Measurements from ENCODE around the gene CTRB2.

The CTRB2 gene

DNA sequence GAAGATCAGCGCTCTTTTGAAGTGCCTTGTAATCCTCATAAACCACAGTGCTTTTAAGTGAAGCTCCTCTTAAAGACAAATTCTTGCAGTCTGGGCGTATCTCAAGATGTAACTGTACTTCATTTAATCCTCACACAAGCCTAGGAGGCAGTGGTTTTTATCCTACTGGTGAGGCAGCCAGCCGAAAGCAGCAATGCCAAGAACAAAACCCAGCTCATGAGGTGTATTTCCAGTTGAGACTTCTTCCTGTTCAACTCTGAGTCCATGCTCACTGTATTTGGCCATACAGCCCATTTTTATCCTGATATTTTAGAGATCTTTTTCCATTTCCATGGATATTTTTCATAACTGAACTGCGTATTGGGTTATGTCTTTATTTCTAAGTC, 13.7 kb downstream of the CTRB2 start:
- H3K27ac ChIP-seq (ENCODE audit: low read length): no peak overlapping the region
- H3K4me1 ChIP-seq (ENCODE audit: control insufficient read depth, insufficient read depth, low read length): no peaks in the 10 kb centered on the region; the same call in 1 of the 2 replicates
- no peaks in the 10 kb centered on the region for H3K36me3 ChIP-seq (ENCODE audit: control insufficient read depth, insufficient read depth, low read length)
- no peaks in the 10 kb centered on the region for H3K9me3 ChIP-seq (ENCODE audit: control insufficient read depth, insufficient read depth, low read length)
- DNase-seq (ENCODE audit: low read depth, low spot score): no peak
- H3K4me3 ChIP-seq (ENCODE audit: low read length): no peak overlapping the region
- no CpG with 5 or more reads among the region's 4 CpGs for WGBS (ENCODE audit: insufficient coverage, insufficient read length)
- no peaks in the 10 kb centered on the region for H3K27me3 ChIP-seq (ENCODE audit: control insufficient read depth, insufficient read depth, low read length)

DNA sequence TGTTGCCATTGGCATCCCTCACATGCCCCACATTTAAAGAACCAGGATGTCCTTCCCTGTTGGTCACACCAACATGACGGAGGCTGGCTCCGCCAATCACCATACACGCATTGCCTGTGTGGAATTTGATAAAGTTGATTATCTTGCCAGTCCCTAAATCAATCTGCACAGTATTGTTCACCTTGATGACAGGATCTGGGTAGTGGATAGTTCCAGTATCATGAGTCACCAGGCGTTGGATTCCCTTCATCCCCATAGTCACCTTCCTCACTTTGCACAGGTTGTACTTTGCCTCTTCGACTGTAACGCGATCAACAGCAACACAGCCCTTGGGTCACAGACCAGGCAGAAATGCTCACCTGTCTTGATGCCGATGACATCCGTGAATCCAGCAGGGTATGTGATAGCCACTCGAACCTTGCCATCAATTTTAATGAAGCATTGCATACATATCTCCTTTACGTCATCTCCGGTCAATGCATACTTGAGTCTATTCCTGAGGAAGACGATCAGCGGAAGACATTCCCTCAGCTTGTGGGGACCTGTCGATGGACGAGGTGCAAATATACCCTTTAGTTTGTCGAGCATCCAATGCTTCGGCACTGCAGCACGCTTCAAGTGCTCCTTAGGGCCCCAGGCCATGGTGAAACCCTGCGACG, 14.2 kb downstream of the CTRB2 start:
- no peak for DNase-seq (ENCODE audit: low read depth, low spot score)
- Histone ChIP-seq H3K27ac (ENCODE audit: low read length) (no peak overlapping the region), H3K4me1 (ENCODE audit: control insufficient read depth, insufficient read depth, low read length) (no peaks in the 10 kb centered on the region), H3K9me3 (ENCODE audit: control insufficient read depth, insufficient read depth, low read length) (no peaks in the 10 kb centered on the region), H3K36me3 (ENCODE audit: control insufficient read depth, insufficient read depth, low read length) (no peaks in the 10 kb centered on the region), H3K4me3 (ENCODE audit: low read length) (no peak overlapping the region), H3K27me3 (ENCODE audit: control insufficient read depth, insufficient read depth, low read length) (no peaks in the 10 kb centered on the region)
- no CpG with 5 or more reads among the region's 21 CpGs for WGBS (ENCODE audit: insufficient coverage, insufficient read length)

DNA sequence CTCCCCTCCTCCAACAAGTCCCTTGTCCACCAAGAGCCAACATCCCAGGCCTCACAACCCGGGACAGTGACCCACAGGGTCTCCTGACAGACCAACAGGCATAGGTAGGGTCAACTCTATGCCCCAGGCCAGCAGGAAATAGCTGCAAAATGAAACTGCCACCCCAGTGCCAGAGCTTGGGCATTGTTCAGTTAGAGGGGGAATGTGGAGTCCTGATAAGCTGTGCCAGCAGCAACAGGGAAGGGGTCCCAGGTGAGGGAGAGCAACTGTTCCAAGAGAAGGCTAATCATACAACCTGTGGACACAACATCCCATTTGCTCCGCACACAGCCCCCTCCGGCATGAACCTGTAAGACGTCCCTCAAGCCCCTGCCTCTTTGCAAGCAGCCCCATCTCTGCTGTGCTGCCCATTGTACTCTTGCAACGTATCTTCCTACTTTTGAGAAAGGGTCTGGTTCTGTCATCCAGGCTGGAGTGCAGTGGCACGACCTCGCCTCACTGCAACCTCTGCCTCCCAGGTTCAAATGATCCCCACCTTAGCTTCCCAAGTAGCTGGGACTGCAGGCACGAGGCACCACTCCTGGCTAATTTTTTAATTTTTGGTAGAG, 17.2 kb downstream of the CTRB2 start:
- no CpG with 5 or more reads among the region's 8 CpGs for WGBS (ENCODE audit: insufficient coverage, insufficient read length)
- Histone ChIP-seq H3K4me3 (ENCODE audit: low read length) (no peak overlapping the region), H3K9me3 (ENCODE audit: control insufficient read depth, insufficient read depth, low read length) (no peaks in the 10 kb centered on the region), H3K27ac (ENCODE audit: low read length) (no peak overlapping the region), H3K4me1 (ENCODE audit: control insufficient read depth, insufficient read depth, low read length) (no peaks in the 10 kb centered on the region), H3K27me3 (ENCODE audit: control insufficient read depth, insufficient read depth, low read length) (no peaks in the 10 kb centered on the region), H3K36me3 (ENCODE audit: control insufficient read depth, insufficient read depth, low read length) (no peaks in the 10 kb centered on the region)
- no peak for DNase-seq (ENCODE audit: low read depth, low spot score)

DNA sequence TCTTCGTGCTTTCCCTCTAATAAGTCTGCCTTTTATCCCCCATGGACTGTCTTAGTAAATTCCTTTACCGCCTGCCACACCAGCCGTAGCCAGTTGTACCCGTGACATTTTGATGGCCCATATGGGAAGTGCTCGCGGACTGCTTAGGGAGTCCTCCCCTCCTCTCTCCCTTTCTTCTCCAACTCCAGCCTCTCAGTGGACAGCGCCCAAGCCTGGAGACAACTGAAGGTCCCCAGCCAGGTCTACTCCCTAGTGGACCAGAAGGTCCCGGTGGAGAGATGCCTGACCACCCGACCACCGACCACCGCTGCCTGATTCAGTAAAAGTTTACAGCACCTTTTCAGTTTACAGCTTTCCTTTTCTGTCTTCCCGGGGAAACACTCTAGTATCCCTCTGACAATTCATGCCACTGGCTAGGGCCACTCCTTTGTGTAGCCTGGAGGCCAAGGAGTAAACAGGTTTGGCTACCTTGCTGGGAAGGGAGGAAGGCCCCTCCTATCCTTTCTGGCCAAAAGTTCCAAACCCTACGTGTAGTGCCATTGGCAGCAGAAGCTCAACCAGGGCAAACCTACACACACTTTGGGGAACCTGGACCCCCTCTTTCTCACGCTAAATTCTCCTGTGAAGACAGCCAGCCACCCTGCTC, 18.0 kb downstream of the CTRB2 start:
- no peaks in the 10 kb centered on the region for H3K9me3 ChIP-seq (ENCODE audit: control insufficient read depth, insufficient read depth, low read length)
- no peak overlapping the region for H3K27ac ChIP-seq (ENCODE audit: low read length)
- no peak overlapping the region for H3K4me3 ChIP-seq (ENCODE audit: low read length)
- H3K27me3 ChIP-seq (ENCODE audit: control insufficient read depth, insufficient read depth, low read length): no peaks in the 10 kb centered on the region
- DNase-seq (ENCODE audit: low read depth, low spot score): no peak
- no peaks in the 10 kb centered on the region for H3K36me3 ChIP-seq (ENCODE audit: control insufficient read depth, insufficient read depth, low read length)
- no CpG with 5 or more reads among the region's 14 CpGs for WGBS (ENCODE audit: insufficient coverage, insufficient read length)
- H3K4me1 ChIP-seq (ENCODE audit: control insufficient read depth, insufficient read depth, low read length): no peaks in the 10 kb centered on the region

DNA sequence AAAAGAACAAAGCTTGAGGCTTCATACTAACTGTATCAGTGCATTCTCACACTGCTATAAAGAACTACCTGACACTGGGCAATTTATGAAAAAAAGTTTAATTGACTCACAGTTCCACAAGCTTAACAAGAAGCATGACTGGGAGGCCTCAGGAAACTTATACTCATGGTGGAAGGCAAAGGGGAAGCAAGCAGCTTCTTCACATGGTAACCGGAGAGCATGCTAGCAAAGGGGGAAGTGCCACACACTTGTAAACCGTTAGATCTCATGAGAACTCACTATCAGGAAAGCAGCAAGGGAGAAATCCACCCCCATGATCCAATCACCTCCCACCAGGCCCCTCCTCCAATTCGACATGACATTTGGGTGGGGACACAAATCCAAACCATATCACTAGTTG, 25.3 kb downstream of the CTRB2 start:
- WGBS (ENCODE audit: insufficient coverage, insufficient read length): no CpG with 5 or more reads among the region's 3 CpGs
- no peak for DNase-seq (ENCODE audit: low read depth, low spot score)
- no peak overlapping the region for H3K4me3 ChIP-seq (ENCODE audit: low read length)

DNA sequence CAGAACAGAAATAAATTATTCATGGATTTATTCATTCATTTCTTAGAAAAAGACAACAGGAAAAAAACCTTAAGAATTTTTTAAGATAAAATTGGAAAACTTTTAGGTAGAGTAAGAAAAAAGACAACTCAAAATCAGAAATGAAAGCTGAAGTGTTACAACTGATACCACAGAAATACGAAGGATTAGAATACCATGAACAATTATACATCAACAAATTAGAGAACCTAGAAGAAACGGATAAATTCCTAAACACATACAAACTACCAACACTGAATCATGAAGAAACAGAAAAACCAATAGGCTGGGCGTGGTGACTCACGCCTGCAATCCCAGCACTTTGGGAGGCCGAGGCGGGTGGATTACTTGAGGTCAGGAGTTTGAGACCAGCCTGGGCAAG, 27.8 kb downstream of the CTRB2 start:
- Histone ChIP-seq H3K36me3 (ENCODE audit: control insufficient read depth, insufficient read depth, low read length) (peaks cover 7% of the 10 kb centered on the region; the same call in 1 of the 2 replicates), H3K4me1 (ENCODE audit: control insufficient read depth, insufficient read depth, low read length) (no peaks in the 10 kb centered on the region), H3K9me3 (ENCODE audit: control insufficient read depth, insufficient read depth, low read length) (peaks cover 3% of the 10 kb centered on the region; the same call in 1 of the 2 replicates), H3K27ac (ENCODE audit: low read length) (no peak overlapping the region), H3K27me3 (ENCODE audit: control insufficient read depth, insufficient read depth, low read length) (no peaks in the 10 kb centered on the region), H3K4me3 (ENCODE audit: low read length) (no peak overlapping the region)
- no CpG with 5 or more reads among the region's 6 CpGs for WGBS (ENCODE audit: insufficient coverage, insufficient read length)
- DNase-seq (ENCODE audit: low read depth, low spot score): no peak

More for the DNA sequence above, 25.3 kb downstream of the CTRB2 start:
- Histone ChIP-seq H3K9me3 (ENCODE audit: control insufficient read depth, insufficient read depth, low read length) (no peaks in the 10 kb centered on the region), H3K36me3 (ENCODE audit: control insufficient read depth, insufficient read depth, low read length) (no peaks in the 10 kb centered on the region), H3K27ac (ENCODE audit: low read length) (no peak overlapping the region), H3K4me1 (ENCODE audit: control insufficient read depth, insufficient read depth, low read length) (no peaks in the 10 kb centered on the region), H3K27me3 (ENCODE audit: control insufficient read depth, insufficient read depth, low read length) (no peaks in the 10 kb centered on the region)

DNA sequence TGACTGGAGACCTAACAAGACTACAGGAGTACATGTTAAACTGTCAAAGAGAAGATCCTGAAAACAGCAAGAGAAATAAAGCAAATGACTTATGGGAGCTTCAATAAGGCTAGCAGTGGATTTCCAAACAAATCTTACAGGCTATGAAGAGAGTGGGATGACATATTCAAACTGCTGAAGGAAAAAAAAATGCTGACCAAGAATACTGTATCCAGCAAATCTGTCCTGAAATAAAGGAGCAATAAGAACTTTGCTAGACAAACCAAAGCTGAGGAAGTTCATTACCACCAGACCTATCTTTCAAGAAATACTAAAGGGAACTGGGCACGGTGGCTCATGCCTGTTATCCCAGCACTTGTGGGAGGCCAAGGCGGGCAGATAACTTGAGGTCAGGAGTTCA, 30.0 kb downstream of the CTRB2 start:
- no peak for DNase-seq (ENCODE audit: low read depth, low spot score)
- peaks cover 7% of the 10 kb centered on the region; the same call in 1 of the 2 replicates for H3K36me3 ChIP-seq (ENCODE audit: control insufficient read depth, insufficient read depth, low read length)
- H3K27me3 ChIP-seq (ENCODE audit: control insufficient read depth, insufficient read depth, low read length): no peaks in the 10 kb centered on the region
- no peak overlapping the region for H3K4me3 ChIP-seq (ENCODE audit: low read length)
- no CpG with 5 or more reads among the region's 2 CpGs for WGBS (ENCODE audit: insufficient coverage, insufficient read length)
- no peak overlapping the region for H3K27ac ChIP-seq (ENCODE audit: low read length)
- H3K9me3 ChIP-seq (ENCODE audit: control insufficient read depth, insufficient read depth, low read length): peaks cover 3% of the 10 kb centered on the region; the same call in 1 of the 2 replicates
- H3K4me1 ChIP-seq (ENCODE audit: control insufficient read depth, insufficient read depth, low read length): no peaks in the 10 kb centered on the region

DNA sequence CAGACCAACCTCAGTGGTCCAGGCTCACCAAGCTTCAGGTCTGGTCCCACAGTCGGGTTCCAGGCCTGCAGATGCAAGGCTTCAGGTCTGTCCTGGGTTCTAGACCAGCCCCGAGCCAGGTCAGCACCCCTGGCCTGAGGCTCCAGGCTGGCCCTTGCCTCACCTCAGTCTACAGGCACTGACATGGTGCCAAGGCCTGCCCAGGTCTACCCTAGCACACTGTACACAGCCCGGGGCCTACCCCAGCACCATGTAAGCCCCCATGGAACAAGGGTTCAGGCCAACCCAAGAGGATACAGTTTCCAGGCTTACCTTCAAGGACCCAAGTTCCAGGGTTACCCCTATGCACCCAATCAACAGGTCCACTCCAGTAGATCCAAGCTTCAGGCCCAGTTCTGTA, 31.9 kb downstream of the CTRB2 start:
- no peak overlapping the region for H3K27ac ChIP-seq (ENCODE audit: low read length)
- DNase-seq (ENCODE audit: low read depth, low spot score): no peak
- WGBS (ENCODE audit: insufficient coverage, insufficient read length): no CpG with 5 or more reads among the region's 3 CpGs
- no peak overlapping the region for H3K4me3 ChIP-seq (ENCODE audit: low read length)
- H3K27me3 ChIP-seq (ENCODE audit: control insufficient read depth, insufficient read depth, low read length): no peaks in the 10 kb centered on the region
- H3K36me3 ChIP-seq (ENCODE audit: control insufficient read depth, insufficient read depth, low read length): peaks cover 11% of the 10 kb centered on the region; the same call in 1 of the 2 replicates
- peaks cover 3% of the 10 kb centered on the region; the same call in 1 of the 2 replicates for H3K9me3 ChIP-seq (ENCODE audit: control insufficient read depth, insufficient read depth, low read length)
- H3K4me1 ChIP-seq (ENCODE audit: control insufficient read depth, insufficient read depth, low read length): no peaks in the 10 kb centered on the region

DNA sequence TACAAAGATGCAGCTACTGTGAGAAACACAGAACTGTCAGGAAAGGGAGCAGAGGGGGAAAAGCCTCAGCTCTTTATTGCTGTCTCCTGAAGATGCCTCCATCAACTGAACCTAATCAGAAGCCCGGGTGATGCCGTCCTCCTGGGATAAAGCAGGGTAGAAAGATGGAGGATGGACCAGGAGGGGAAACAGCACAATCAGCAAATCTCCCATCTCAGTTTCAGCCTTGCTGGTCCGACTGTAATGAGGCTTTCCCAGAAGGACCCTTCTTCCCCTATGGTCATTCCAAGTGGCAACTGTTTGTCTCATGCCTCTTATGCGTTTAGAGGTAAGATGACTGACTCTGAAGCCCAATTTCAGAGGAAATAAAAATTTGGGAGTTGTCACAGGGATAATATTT, 34.4 kb downstream of the CTRB2 start:
- H3K9me3 ChIP-seq (ENCODE audit: control insufficient read depth, insufficient read depth, low read length): peaks cover 7% of the 10 kb centered on the region
- DNase-seq (ENCODE audit: low read depth, low spot score): no peak
- no peaks in the 10 kb centered on the region for H3K4me1 ChIP-seq (ENCODE audit: control insufficient read depth, insufficient read depth, low read length)
- no peak overlapping the region for H3K4me3 ChIP-seq (ENCODE audit: low read length)
- no CpG with 5 or more reads among the region's 4 CpGs for WGBS (ENCODE audit: insufficient coverage, insufficient read length)
- H3K36me3 ChIP-seq (ENCODE audit: control insufficient read depth, insufficient read depth, low read length): peaks cover 20% of the 10 kb centered on the region; the same call in 1 of the 2 replicates
- no peak overlapping the region for H3K27ac ChIP-seq (ENCODE audit: low read length)
- no peaks in the 10 kb centered on the region for H3K27me3 ChIP-seq (ENCODE audit: control insufficient read depth, insufficient read depth, low read length)

DNA sequence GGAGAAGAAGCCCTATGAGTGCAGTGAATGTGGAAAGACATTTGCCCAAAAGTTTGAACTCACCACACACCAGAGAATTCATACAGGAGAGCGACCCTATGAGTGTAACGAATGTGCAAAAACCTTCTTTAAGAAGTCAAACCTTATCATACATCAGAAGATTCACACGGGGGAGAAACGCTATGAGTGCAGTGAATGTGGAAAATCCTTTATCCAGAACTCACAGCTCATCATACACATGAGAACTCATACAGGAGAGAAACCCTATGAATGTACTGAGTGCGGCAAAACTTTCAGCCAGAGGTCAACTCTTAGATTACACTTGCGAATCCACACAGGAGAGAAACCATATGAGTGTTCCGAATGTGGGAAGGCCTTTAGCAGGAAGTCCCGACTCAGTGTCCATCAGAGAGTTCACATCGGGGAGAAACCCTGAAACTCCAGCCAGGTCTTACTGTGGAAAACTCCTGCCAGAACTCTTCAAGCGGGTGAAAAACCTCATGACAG, 37.0 kb downstream of the CTRB2 start:
- H3K9me3 ChIP-seq (ENCODE audit: control insufficient read depth, insufficient read depth, low read length): peaks cover 7% of the 10 kb centered on the region
- no peak for DNase-seq (ENCODE audit: low read depth, low spot score)
- H3K4me1 ChIP-seq (ENCODE audit: control insufficient read depth, insufficient read depth, low read length): no peaks in the 10 kb centered on the region
- no peak overlapping the region for H3K4me3 ChIP-seq (ENCODE audit: low read length)
- peaks cover 23% of the 10 kb centered on the region; the same call in 1 of the 2 replicates for H3K36me3 ChIP-seq (ENCODE audit: control insufficient read depth, insufficient read depth, low read length)
- no peaks in the 10 kb centered on the region for H3K27me3 ChIP-seq (ENCODE audit: control insufficient read depth, insufficient read depth, low read length)
- no peak overlapping the region for H3K27ac ChIP-seq (ENCODE audit: low read length)
- WGBS (ENCODE audit: insufficient coverage, insufficient read length): no CpG with 5 or more reads among the region's 10 CpGs
